Glutamatergic neuron (in vitro differentiated cells): ENCODE measurements around the gene MAPKAP1. TPM values are rescaled to one million over a fixed set of nuclear protein-coding genes. Genes with fewer than 3 reads are reported as not detected.

Source experiments
- DNase-seq: peaks from one replicate; pipeline ENCODE4 v3.0.0; 2022
- H3K27ac Mint-ChIP-seq: one replicate; pipeline ENCODE4 v1.8.0; 2020; ENCODE audit warnings: mild to moderate bottlenecking, mixed read lengths, inconsistent platforms; ENCODE audit not compliant: unreplicated experiment
- H3K27me3 Mint-ChIP-seq: one replicate; pipeline ENCODE4 v1.8.0; 2020; ENCODE audit warnings: mild to moderate bottlenecking, moderate library complexity, mixed read lengths, inconsistent platforms; ENCODE audit not compliant: unreplicated experiment
- H3K36me3 Mint-ChIP-seq: one replicate; pipeline ENCODE4 v1.8.0; 2020; ENCODE audit warnings: mild to moderate bottlenecking, mixed read lengths, inconsistent platforms; ENCODE audit not compliant: unreplicated experiment
- H3K4me1 Mint-ChIP-seq: one replicate; pipeline ENCODE4 v1.8.0; 2020; ENCODE audit warnings: mild to moderate bottlenecking, low read depth, mixed read lengths, inconsistent platforms; ENCODE audit not compliant: unreplicated experiment
- H3K4me3 Mint-ChIP-seq: one replicate; pipeline ENCODE4 v1.8.0; 2020; ENCODE audit warnings: mild to moderate bottlenecking, mixed read lengths, inconsistent platforms; ENCODE audit not compliant: unreplicated experiment
- H3K9me3 Mint-ChIP-seq: one replicate; pipeline ENCODE4 v1.8.0; 2020; ENCODE audit warnings: mild to moderate bottlenecking, moderate library complexity, mixed read lengths, inconsistent platforms; ENCODE audit not compliant: unreplicated experiment
- CTCF ChIP-seq: fragments of 200-600 bp; sonication (generic); IDR thresholded peaks from one replicate; pipeline ENCODE4 v1.5.0; 2021; ENCODE audit not compliant: partially characterized antibody, unreplicated experiment
- total RNA-seq: library from RNA; stranded (reverse); fragmentation: NEBNext Ultra II Directional; extraction: Animal tissue kit (Norgen Biotek cat#: 25700); gene quantifications from one replicate; pipeline ENCODE4 v1.2.1, GENCODE V29; 2021; ENCODE audit not compliant: unreplicated experiment

MAPKAP1 gene
- total RNA-seq, 1 donor from 2014 or later = 59.6 TPM

GRCh38 chr9:125398243-125398642 is 308.8 kb downstream of the MAPKAP1 start:
- Mint-ChIP-seq H3K9me3 (no peaks in the 10 kb centered on the region), H3K36me3 (no peaks in the 10 kb centered on the region), H3K4me1 (no peaks in the 10 kb centered on the region), H3K27ac (no peak overlapping the region), H3K4me3 (no peak overlapping the region), H3K27me3 (no peaks in the 10 kb centered on the region)
- no peak for TF ChIP-seq CTCF
- no peak for DNase-seq

- H3K27ac Mint-ChIP-seq = no peak overlapping the region
- no peak for DNase-seq
- H3K4me1 Mint-ChIP-seq = no peaks in the 10 kb centered on the region
- no peak overlapping the region for H3K4me3 Mint-ChIP-seq
- H3K27me3 Mint-ChIP-seq = no peaks in the 10 kb centered on the region
- no peaks in the 10 kb centered on the region for H3K9me3 Mint-ChIP-seq
- no peak for TF ChIP-seq CTCF
- H3K36me3 Mint-ChIP-seq = no peaks in the 10 kb centered on the region
Observed at GRCh38 chr9:125397736-125398135, 309.3 kb downstream of the MAPKAP1 start.

GRCh38 chr9:125396799-125397198 is 310.2 kb downstream of the MAPKAP1 start:
- no peak overlapping the region for H3K4me3 Mint-ChIP-seq
- no peaks in the 10 kb centered on the region for H3K4me1 Mint-ChIP-seq
- H3K27me3 Mint-ChIP-seq = no peaks in the 10 kb centered on the region
- no peak for DNase-seq
- no peaks in the 10 kb centered on the region for H3K9me3 Mint-ChIP-seq
- no peak overlapping the region for H3K27ac Mint-ChIP-seq
- TF ChIP-seq CTCF = no peak
- H3K36me3 Mint-ChIP-seq = no peaks in the 10 kb centered on the region

- TF ChIP-seq CTCF = no peak
- Mint-ChIP-seq H3K9me3 (peaks cover 1% of the 10 kb centered on the region), H3K36me3 (no peaks in the 10 kb centered on the region), H3K4me3 (no peak overlapping the region), H3K27ac (no peak overlapping the region), H3K27me3 (no peaks in the 10 kb centered on the region), H3K4me1 (no peaks in the 10 kb centered on the region)
- no peak for DNase-seq
Observed at GRCh38 chr9:125393426-125393825, 313.6 kb downstream of the MAPKAP1 start.

GRCh38 chr9:125391704-125392103 is 315.3 kb downstream of the MAPKAP1 start:
- H3K36me3 Mint-ChIP-seq = no peaks in the 10 kb centered on the region
- H3K9me3 Mint-ChIP-seq = peaks cover 1% of the 10 kb centered on the region

More at GRCh38 chr9:125391704-125392103, 315.3 kb downstream of the MAPKAP1 start:
- peaks cover 2% of the 10 kb centered on the region for H3K27me3 Mint-ChIP-seq
- TF ChIP-seq CTCF = no peak
- peaks cover 2% of the 10 kb centered on the region for H3K4me1 Mint-ChIP-seq
- H3K27ac Mint-ChIP-seq = no peak overlapping the region
- no peak for DNase-seq
- no peak overlapping the region for H3K4me3 Mint-ChIP-seq
